ENCODE data around the gene CDH2.

The CDH2 gene

GRCh38 chr18:28080876-28081300 lies 96.0 kb downstream of the CDH2 start:
- DNase-seq: no peak

- no peak for DNase-seq
Measured at GRCh38 chr18:28079883-28080282, 97.0 kb downstream of the CDH2 start.

GRCh38 chr18:28078849-28079248 lies 98.1 kb downstream of the CDH2 start:
- DNase-seq: no peak

- DNase-seq: no peak
Measured at GRCh38 chr18:28078298-28078697, 98.6 kb downstream of the CDH2 start.

GRCh38 chr18:28075501-28075900 lies 101.4 kb downstream of the CDH2 start:
- DNase-seq: no peak

- DNase-seq: no peak
Measured at GRCh38 chr18:28074076-28074475, 102.9 kb downstream of the CDH2 start.

GRCh38 chr18:28073658-28074057 lies 103.3 kb downstream of the CDH2 start:
- DNase-seq: no peak

GRCh38 chr18:28071199-28071598 lies 105.7 kb downstream of the CDH2 start:
- no peak for DNase-seq

- no peak for DNase-seq
Measured at GRCh38 chr18:28068207-28068606, 108.7 kb downstream of the CDH2 start.

GRCh38 chr18:28067346-28067745 lies 109.6 kb downstream of the CDH2 start:
- no peak for DNase-seq

GRCh38 chr18:28065793-28066186 lies 111.1 kb downstream of the CDH2 start:
- DNase-seq: no peak

GRCh38 chr18:28065031-28065792 lies 111.7 kb downstream of the CDH2 start:
- DNase-seq: no peak

- DNase-seq: no peak
Measured at GRCh38 chr18:28063926-28064325, 113.0 kb downstream of the CDH2 start.

GRCh38 chr18:28063271-28063761 lies 113.6 kb downstream of the CDH2 start:
- no peak for DNase-seq

- no peak for DNase-seq
Measured at GRCh38 chr18:28062443-28062842, 114.5 kb downstream of the CDH2 start.

GRCh38 chr18:28059861-28060260 lies 117.1 kb downstream of the CDH2 start:
- no peak for DNase-seq

GRCh38 chr18:28050545-28050944 lies 126.4 kb downstream of the CDH2 start:
- no peak for DNase-seq

GRCh38 chr18:28048612-28049011 lies 128.3 kb downstream of the CDH2 start:
- DNase-seq: no peak

- no peak for DNase-seq
Measured at GRCh38 chr18:28045880-28046279, 131.1 kb downstream of the CDH2 start.

GRCh38 chr18:28045176-28045810 lies 131.6 kb downstream of the CDH2 start:
- no peak for DNase-seq

GRCh38 chr18:28044036-28044435 lies 132.9 kb downstream of the CDH2 start:
- DNase-seq: no peak

GRCh38 chr18:28043631-28044030 lies 133.3 kb downstream of the CDH2 start:
- DNase-seq: no peak

- DNase-seq: no peak
Measured at GRCh38 chr18:28041366-28041765, 135.6 kb downstream of the CDH2 start.

- DNase-seq: no peak
Measured at GRCh38 chr18:28040716-28041115, 136.2 kb downstream of the CDH2 start.

GRCh38 chr18:28040211-28040610 lies 136.7 kb downstream of the CDH2 start:
- DNase-seq: no peak

All from stimulated activated CD4-positive, alpha-beta T cell treated with anti-CD3 and anti-CD28 coated beads, Interleukin-4, amount 100 ng/mL, for 24 hours (primary cell).